Activated T-cell treated with anti-CD3 and anti-CD28 coated beads, Interleukin-2, amount 50 U/mL, for 4 hours (primary cell): ENCODE data around the gene CDK5R1. TPM values are rescaled to one million over a fixed set of nuclear protein-coding genes. Genes with fewer than 3 reads are reported as not detected.
"Not testable (repeated sequence)": the region's sequence is repeated elsewhere in the genome, so short reads cannot be mapped to it uniquely, and the experiment has no call there.

ENCODE experiments used
- ATAC-seq, 2 donors: fragments of 200-7000 bp; cut with Tn5 transposase; one replicate each; pipeline ENCODE4 v1.10.0; 2021
- DNase-seq: peaks from one replicate; pipeline ENCODE4 v3.0.0-alpha.2; 2020
- H3K27me3 Mint-ChIP-seq: one replicate; pipeline ENCODE4 v1.8.0; 2021; ENCODE audit warnings: low read depth, mixed read lengths
- H3K36me3 Mint-ChIP-seq: one replicate; pipeline ENCODE4 v1.8.0; 2022; ENCODE audit warnings: mixed read lengths; ENCODE audit not compliant: insufficient read depth
- H3K4me1 Mint-ChIP-seq: one replicate; pipeline ENCODE4 v1.8.0; 2021; ENCODE audit warnings: low read depth, mixed read lengths
- H3K4me3 Mint-ChIP-seq: one replicate; pipeline ENCODE4 v1.8.0; 2021; ENCODE audit warnings: mild to moderate bottlenecking, moderate library complexity, mixed read lengths
- H3K9me3 Mint-ChIP-seq: one replicate; pipeline ENCODE4 v1.8.0; 2021; ENCODE audit warnings: mixed read lengths
- total RNA-seq, 3 donors: library from RNA; stranded (reverse); gene quantifications; one replicate each; pipeline ENCODE4 v1.2.1, GENCODE V29; 2021

Gene CDK5R1
- total RNA-seq, 3 donors from 2014 or later: 14.8 to 20.9 (median 15.7) TPM

DNA sequence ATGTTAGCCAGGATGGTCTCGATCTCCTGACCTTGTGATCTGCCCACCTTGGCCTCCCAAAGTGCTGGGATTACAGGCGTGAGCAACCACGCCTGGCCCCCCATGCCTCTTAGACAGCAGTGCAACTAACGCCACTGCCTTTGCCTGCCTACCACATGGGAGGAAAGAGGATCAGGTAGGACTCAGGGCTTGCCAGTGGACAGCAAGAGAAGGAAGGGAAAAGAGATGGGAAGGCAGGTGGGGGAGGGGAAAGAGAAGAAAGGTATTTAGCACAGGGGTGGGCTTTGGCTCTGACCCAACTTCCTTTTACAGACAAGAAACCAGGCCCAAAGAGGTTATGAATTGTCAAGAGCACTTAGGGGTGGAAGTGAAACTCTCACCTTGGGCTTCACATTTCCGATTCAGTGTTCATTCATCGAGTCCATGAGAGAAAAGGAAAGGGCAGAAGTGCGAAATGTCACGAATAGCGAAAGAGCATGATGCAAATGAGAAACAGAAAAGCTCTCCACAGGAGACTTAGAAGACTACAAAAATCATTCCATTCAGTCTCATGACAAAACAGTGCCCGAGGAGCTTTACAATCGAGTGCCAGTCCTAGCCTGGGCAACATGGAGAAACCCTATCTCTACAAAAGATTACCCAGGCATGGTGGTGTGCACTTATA is 36.4 kb downstream of the CDK5R1 start:
- Mint-ChIP-seq H3K27me3 (no peaks in the 10 kb centered on the region), H3K4me1 (peaks cover 73% of the 10 kb centered on the region), H3K4me3 (peak overlapping the region; percentile 46), H3K36me3 (no peaks in the 10 kb centered on the region), H3K9me3 (no peaks in the 10 kb centered on the region)
- no peak for DNase-seq
- peak; percentile 64 to 69 for ATAC-seq

DNA sequence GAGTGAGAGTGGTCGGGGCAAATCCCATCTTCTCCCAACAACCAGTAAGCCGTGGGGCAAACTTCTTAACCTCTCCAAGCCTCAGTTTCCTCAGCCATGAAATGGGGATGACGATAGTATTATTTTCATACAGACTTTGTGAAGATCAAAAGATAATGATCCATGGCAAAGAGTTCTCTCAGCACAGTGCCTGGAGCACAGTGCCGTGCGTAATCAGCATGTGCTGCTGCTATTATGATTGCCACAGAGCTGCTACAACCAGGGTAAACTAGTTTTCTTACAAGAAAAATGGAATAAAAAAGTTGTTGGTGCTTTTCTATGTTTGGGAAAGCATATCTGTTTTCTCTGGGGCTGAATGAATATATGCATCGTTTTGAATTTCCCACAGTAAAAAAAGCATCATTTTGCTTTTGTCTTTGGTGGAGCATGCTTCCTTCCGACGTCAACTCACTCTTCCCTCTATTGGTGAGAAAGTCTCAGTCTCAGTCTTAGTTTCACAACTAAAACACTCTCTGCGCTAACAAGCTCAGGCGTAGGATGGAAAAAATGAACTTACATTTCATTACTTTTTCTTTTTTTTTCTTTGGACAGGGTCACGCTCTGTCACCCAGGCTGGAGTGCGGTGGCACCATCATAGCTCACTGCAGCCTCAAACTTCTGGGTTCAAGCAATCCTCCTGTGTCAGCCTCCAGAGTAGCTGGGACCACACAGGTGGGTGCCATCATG is 37.2 kb downstream of the CDK5R1 start:
- no peaks in the 10 kb centered on the region for H3K36me3 Mint-ChIP-seq
- H3K27me3 Mint-ChIP-seq: no peaks in the 10 kb centered on the region
- peaks cover 73% of the 10 kb centered on the region for H3K4me1 Mint-ChIP-seq
- DNase-seq (no peak), ATAC-seq (peak; percentile 51 to 53)
- no peaks in the 10 kb centered on the region for H3K9me3 Mint-ChIP-seq
- H3K4me3 Mint-ChIP-seq: peak overlapping the region; percentile 46

DNA sequence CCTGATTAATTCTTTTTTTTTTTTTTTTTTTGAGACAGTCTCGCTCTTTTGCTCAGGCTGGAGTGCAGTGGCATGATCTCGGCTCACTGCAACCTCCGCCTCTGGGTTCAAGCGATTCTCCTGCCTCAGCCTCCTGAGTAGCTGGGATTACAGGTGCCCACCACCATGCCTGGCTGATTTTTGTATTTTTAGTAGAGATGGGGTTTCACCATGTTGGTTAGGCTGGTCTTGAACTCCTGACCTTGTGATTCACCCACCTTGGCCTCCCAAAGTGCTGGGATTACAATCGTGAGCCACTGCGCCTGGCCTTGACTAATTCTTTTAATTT is 37.7 kb downstream of the CDK5R1 start:
- not testable (repeated sequence) for H3K36me3 Mint-ChIP-seq, DNase-seq, H3K9me3 Mint-ChIP-seq, ATAC-seq, H3K27me3 Mint-ChIP-seq
- H3K4me1 Mint-ChIP-seq: peaks cover 75% of the 10 kb centered on the region
- peak overlapping the region; percentile 46 for H3K4me3 Mint-ChIP-seq

DNA sequence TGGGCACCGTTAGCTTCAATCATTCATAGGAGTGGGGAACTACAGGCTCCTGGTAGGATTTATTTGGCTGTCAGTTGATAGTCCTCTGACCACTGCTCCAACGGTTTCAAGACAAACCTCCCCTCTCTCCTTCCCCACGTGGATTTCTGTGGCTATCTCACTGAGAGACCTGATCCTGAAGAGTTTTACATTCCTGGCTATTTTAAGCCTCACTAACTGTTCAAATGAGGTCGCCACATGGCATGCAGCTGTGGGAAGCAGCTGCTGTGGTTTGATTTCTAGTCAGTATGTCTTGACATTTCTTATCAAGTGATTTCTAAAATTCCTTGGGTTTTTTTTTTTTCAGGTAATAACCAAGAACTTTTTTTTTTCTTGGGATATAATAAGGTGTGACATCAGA is 38.3 kb downstream of the CDK5R1 start:
- DNase-seq: no peak
- no peaks in the 10 kb centered on the region for H3K36me3 Mint-ChIP-seq
- peaks cover 69% of the 10 kb centered on the region for H3K4me1 Mint-ChIP-seq
- H3K4me3 Mint-ChIP-seq: peak overlapping the region; percentile 37
- no peaks in the 10 kb centered on the region for H3K27me3 Mint-ChIP-seq
- H3K9me3 Mint-ChIP-seq: no peaks in the 10 kb centered on the region
- ATAC-seq: no peak

DNA sequence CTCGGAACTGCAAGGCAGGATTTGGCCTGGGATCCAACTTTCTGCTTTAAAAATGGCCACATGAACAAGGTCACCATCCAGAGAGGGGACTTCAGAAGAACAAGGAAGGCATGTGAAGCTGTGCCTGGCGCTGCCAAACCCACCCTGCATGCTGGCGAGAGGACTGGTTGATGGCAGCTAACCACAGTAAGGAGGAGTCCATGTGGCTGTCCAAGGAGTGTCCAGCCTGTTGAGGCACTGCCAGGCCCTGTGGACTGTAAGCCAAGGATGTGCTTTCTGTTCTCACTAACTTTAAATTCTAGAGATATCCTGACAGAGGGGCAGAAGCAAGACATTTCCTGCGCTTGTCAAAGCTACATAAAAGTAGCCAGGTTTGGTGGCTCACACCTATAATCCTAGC is 40.4 kb downstream of the CDK5R1 start:
- Mint-ChIP-seq H3K4me1 (peaks cover 55% of the 10 kb centered on the region), H3K4me3 (no peak overlapping the region), H3K36me3 (no peaks in the 10 kb centered on the region), H3K27me3 (no peaks in the 10 kb centered on the region), H3K9me3 (no peaks in the 10 kb centered on the region)
- DNase-seq (no peak), ATAC-seq (no peak)

DNA sequence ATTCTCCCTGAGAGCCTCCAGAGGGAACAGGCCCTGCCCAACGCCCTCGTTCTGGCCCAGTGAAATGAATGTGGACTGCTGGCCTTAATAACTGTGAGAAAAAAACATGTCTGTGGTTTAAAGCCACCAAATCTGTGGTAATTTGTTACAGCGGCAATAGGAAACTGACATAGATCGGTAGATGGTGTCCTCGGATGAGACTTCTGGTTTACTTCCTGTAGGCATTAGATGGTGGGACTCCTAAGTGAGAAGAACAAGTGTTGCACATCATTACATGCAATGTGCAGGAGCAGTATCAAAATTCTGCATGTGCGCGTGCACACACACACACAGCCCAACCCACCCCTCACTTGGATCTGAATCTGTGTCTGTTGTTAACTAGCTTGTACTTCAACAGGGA is 42.0 kb downstream of the CDK5R1 start:
- ATAC-seq: no peak
- Mint-ChIP-seq H3K4me1 (peaks cover 41% of the 10 kb centered on the region), H3K27me3 (no peaks in the 10 kb centered on the region), H3K9me3 (no peaks in the 10 kb centered on the region), H3K36me3 (no peaks in the 10 kb centered on the region), H3K4me3 (no peak overlapping the region)
- DNase-seq: no peak

DNA sequence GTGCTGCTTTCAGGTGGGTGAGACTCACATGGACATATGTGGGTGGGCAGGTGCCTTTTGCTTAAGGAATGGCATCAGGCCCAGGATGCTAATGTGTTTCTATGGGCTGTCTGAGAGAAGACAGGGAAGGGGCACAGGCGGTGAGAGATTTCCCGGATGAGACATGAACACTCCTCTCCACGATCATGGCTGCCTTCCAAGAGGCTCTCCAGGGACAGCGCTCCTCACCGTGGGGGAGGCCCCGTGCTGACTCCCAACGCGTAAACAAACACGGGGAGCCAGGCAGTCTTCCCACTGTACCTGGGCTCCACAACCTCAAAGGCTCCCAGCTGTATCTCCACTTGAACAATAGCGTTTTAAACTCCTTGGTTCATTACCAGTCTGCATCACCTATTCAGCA is 42.8 kb downstream of the CDK5R1 start:
- peaks cover 33% of the 10 kb centered on the region for H3K4me1 Mint-ChIP-seq
- no peak for ATAC-seq
- no peaks in the 10 kb centered on the region for H3K27me3 Mint-ChIP-seq
- no peaks in the 10 kb centered on the region for H3K36me3 Mint-ChIP-seq
- no peaks in the 10 kb centered on the region for H3K9me3 Mint-ChIP-seq
- no peak for DNase-seq
- no peak overlapping the region for H3K4me3 Mint-ChIP-seq

DNA sequence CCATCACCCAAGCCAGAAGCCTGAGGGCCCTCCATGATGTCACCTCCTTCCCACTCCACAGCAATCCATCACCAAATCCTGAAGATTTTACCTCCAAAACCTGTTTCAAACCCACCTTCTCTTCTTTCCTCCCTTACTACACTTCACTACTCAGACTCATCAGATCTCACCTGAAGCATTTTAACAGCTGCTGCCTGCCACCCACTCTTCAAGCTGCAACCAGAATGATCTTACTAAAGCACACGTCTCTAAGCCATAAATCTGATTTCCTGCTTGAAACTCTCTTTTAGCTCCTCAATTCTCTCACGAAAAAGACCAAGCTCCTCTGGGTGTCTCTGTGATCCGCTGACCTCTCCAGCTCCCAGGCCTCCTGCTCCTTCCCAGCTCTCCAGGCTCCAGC is 46.5 kb downstream of the CDK5R1 start:
- peaks cover 14% of the 10 kb centered on the region for H3K4me1 Mint-ChIP-seq

DNA sequence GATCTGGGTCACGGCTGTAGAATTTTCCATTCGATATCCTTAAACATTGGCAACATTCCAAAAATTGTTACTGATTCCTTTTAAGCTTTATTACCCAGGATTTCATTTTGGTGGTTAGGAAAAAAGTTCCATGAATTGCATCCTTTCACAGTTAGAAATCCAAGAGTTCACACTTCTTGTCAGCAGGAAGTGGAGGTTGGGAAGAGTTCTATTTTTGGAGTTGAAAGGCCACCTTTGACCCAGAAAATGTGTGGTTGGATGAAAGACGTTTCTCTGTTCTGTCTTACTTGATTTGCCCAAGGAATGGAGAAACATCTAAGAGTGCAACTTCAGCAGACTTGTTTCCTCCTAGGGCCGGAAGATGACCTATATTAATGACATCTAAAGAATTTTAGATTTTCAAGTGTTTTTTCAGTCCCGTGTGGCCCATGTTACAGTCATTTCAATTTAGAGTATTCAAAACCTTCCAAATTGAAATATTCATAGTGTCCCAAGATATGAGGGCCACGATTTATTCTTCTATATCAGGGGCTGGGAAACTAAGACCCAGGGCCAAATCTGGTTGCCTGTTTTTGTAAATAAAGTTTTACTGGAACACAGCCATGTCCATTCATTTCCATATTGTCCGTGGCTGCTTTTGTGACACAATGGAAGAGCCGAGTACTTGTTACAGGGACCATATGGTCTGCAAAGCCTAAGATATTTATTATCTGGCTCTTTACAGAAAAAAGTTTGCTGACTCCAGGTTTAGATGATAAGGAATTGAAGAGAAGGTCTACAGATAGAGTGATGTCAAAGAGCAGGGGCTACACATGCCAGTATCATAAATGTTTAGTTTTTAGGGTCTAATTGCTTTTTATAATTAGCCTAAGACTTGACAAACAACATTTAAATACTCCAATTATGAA is 50.2 kb downstream of the CDK5R1 start:
- H3K4me1 Mint-ChIP-seq: peaks cover 3% of the 10 kb centered on the region
- DNase-seq (no peak), ATAC-seq (no peak)
- H3K36me3 Mint-ChIP-seq: no peaks in the 10 kb centered on the region
- no peaks in the 10 kb centered on the region for H3K9me3 Mint-ChIP-seq
- H3K4me3 Mint-ChIP-seq: no peak overlapping the region
- no peaks in the 10 kb centered on the region for H3K27me3 Mint-ChIP-seq

More for the DNA sequence above, 46.5 kb downstream of the CDK5R1 start:
- Mint-ChIP-seq H3K27me3 (no peaks in the 10 kb centered on the region), H3K4me3 (no peak overlapping the region), H3K36me3 (no peaks in the 10 kb centered on the region), H3K9me3 (no peaks in the 10 kb centered on the region)
- ATAC-seq (no peak), DNase-seq (no peak)

Other genes starting within 250 kb of the CDK5R1 start
- under 1 TPM; 0.11 to 0.20 (median 0.16) TPM for gene RHBDL3, start 221.2 kb upstream of the CDK5R1 start, total RNA-seq
- gene C17orf75, start 144.8 kb upstream of the CDK5R1 start, total RNA-seq: 10 to 100 TPM; 29.1 to 34.1 (median 31.7) TPM
- gene ZNF207, start 136.8 kb upstream of the CDK5R1 start, total RNA-seq: 100 to 1,000 TPM; 199 to 222 (median 212) TPM
- gene PSMD11, start 42.5 kb upstream of the CDK5R1 start, total RNA-seq: 100 to 1,000 TPM; 247 to 270 (median 260) TPM